ENCODE measurements around the gene OPRL1. TPM values are rescaled to one million over a fixed set of nuclear protein-coding genes. Genes with fewer than 3 reads are reported as not detected.

Gene OPRL1
- polyA plus RNA-seq, 3 donors = 7.0 to 9.0 (median 8.8) TPM

- Histone ChIP-seq H3K4me2 (replicated peaks; ENCODE audit: extremely low read depth, low read length, poor library complexity, severe bottlenecking) (no peak overlapping the region), H3K4me3 (replicated peaks in 1 of 3; ENCODE audit: low read depth in 2 of 3, low read length in 3 of 3) (no peak overlapping the region), H3K27me3 (ENCODE audit: control insufficient read depth in 2 of 2, insufficient read depth in 2 of 2, low read length in 2 of 2) (peaks cover 6 to 33% of the 10 kb centered on the region in 2 donors), H3K36me3 (replicated peaks in 1 of 2; ENCODE audit: control insufficient read depth in 1 of 2, insufficient read depth in 2 of 2, low read length in 2 of 2) (peaks cover 41 to 50% of the 10 kb centered on the region in 2 donors), H2AFZ (ENCODE audit: insufficient read depth, low read depth, low read length, poor library complexity, severe bottlenecking) (no peak overlapping the region), H3K27ac (ENCODE audit: low read depth in 1 of 2, low read length in 2 of 2) (no peak overlapping the region), H3K9me3 (replicated peaks in 1 of 2; ENCODE audit: control insufficient read depth in 1 of 2, insufficient read depth in 1 of 2, low read length in 2 of 2) (no peaks in the 10 kb centered on the region), H3K79me2 (ENCODE audit: insufficient read depth, low read length) (no peaks in the 10 kb centered on the region), H3K9ac (ENCODE audit: insufficient read depth, low read length, poor library complexity, severe bottlenecking) (no peak overlapping the region), H4K20me1 (ENCODE audit: insufficient read depth, low read length) (peaks cover 20% of the 10 kb centered on the region), H3K4me1 (ENCODE audit: control insufficient read depth in 1 of 2, insufficient read depth in 2 of 2, low read length in 2 of 2) (peaks cover 4 to 7% of the 10 kb centered on the region in 2 donors)
- intact Hi-C loops (cut with micrococcal nuclease) = no loop called here
- peaks cover 2 to 10% (median 5%) of the 10 kb centered on the region in 7 donors for H3K9me3 Mint-ChIP-seq
- H3K4me3 Mint-ChIP-seq = no peak overlapping the region
- H3K4me1 Mint-ChIP-seq = peaks cover 6% of the 10 kb centered on the region
- H3K27ac Mint-ChIP-seq = no peak overlapping the region
- no CpG with 5 or more reads among the region's 4 CpGs for WGBS (ENCODE audit: insufficient coverage)
- no peak for DNase-seq
- H3K27me3 Mint-ChIP-seq (ENCODE audit: low read depth in 3 of 3) = peaks cover 30 to 37% (median 33%) of the 10 kb centered on the region in 3 donors
- no peak for TF ChIP-seq CTCF (IDR thresholded peaks at IDR 0.05)
- H3K36me3 Mint-ChIP-seq = peaks cover 41 to 51% of the 10 kb centered on the region in 2 donors
Measured at GRCh38 chr20:64100566-64100888, 20.6 kb downstream of the OPRL1 start.

GRCh38 chr20:64100946-64101688, 21.2 kb downstream of the OPRL1 start:
- Histone ChIP-seq H3K4me3 (replicated peaks in 1 of 3; ENCODE audit: low read depth in 2 of 3, low read length in 3 of 3) (no peak overlapping the region), H3K79me2 (ENCODE audit: insufficient read depth, low read length) (no peaks in the 10 kb centered on the region), H3K4me1 (ENCODE audit: control insufficient read depth in 1 of 2, insufficient read depth in 2 of 2, low read length in 2 of 2) (peaks cover 4 to 7% of the 10 kb centered on the region in 2 donors), H3K27me3 (ENCODE audit: control insufficient read depth in 2 of 2, insufficient read depth in 2 of 2, low read length in 2 of 2) (peaks cover 6 to 33% of the 10 kb centered on the region in 2 donors), H2AFZ (ENCODE audit: insufficient read depth, low read depth, low read length, poor library complexity, severe bottlenecking) (no peak overlapping the region), H3K4me2 (replicated peaks; ENCODE audit: extremely low read depth, low read length, poor library complexity, severe bottlenecking) (no peak overlapping the region), H3K27ac (ENCODE audit: low read depth in 1 of 2, low read length in 2 of 2) (no peak overlapping the region), H3K9ac (ENCODE audit: insufficient read depth, low read length, poor library complexity, severe bottlenecking) (no peak overlapping the region), H3K9me3 (replicated peaks in 1 of 2; ENCODE audit: control insufficient read depth in 1 of 2, insufficient read depth in 1 of 2, low read length in 2 of 2) (no peaks in the 10 kb centered on the region), H4K20me1 (ENCODE audit: insufficient read depth, low read length) (peaks cover 20% of the 10 kb centered on the region), H3K36me3 (replicated peaks in 1 of 2; ENCODE audit: control insufficient read depth in 1 of 2, insufficient read depth in 2 of 2, low read length in 2 of 2) (peaks cover 41 to 44% of the 10 kb centered on the region in 2 donors)
- no peak overlapping the region for H3K27ac Mint-ChIP-seq
- H3K9me3 Mint-ChIP-seq = peaks cover 2 to 9% (median 5%) of the 10 kb centered on the region in 7 donors
- 91% methylated on average over 7 of the region's 9 CpGs for WGBS (ENCODE audit: insufficient coverage)
- TF ChIP-seq CTCF (IDR thresholded peaks at IDR 0.05) = no peak
- intact Hi-C loops (cut with micrococcal nuclease) = no loop called here
- no peak for DNase-seq
- H3K27me3 Mint-ChIP-seq (ENCODE audit: low read depth in 3 of 3) = peaks cover 30 to 37% (median 33%) of the 10 kb centered on the region in 3 donors
- H3K4me3 Mint-ChIP-seq = peak overlapping the region in 1 of 2 donors; percentile 82
- H3K36me3 Mint-ChIP-seq = peaks cover 40 to 49% of the 10 kb centered on the region in 2 donors
- peaks cover 6% of the 10 kb centered on the region for H3K4me1 Mint-ChIP-seq

Data from CD14-positive monocyte (primary cell).